ENCODE data around the gene PANX1.

PANX1 gene

GRCh38 chr11:94141511-94142307, 13.1 kb downstream of the PANX1 start:
- no peak overlapping the region for H3K4me3 ChIP-seq (ENCODE audit: low read length)
- no peak overlapping the region for H3K9ac ChIP-seq (ENCODE audit: low read depth, low read length)

GRCh38 chr11:94142308-94143281, 14.0 kb downstream of the PANX1 start:
- no peak overlapping the region for H3K4me2 ChIP-seq (ENCODE audit: low read length)
- H3K4me3 ChIP-seq (ENCODE audit: low read length), result no peak overlapping the region
- no peaks in the 10 kb centered on the region for H3K9me3 ChIP-seq (replicated peaks; ENCODE audit: low read length)
- H3K36me3 ChIP-seq (ENCODE audit: insufficient read depth, low read length), result no peaks in the 10 kb centered on the region
- no peaks in the 10 kb centered on the region for H3K27me3 ChIP-seq (ENCODE audit: control insufficient read depth, insufficient read depth, low read length)
- peaks cover 25% of the 10 kb centered on the region for H3K4me1 ChIP-seq (ENCODE audit: control insufficient read depth, insufficient read depth, low read length)
- H3K9ac ChIP-seq (ENCODE audit: low read depth, low read length), result no peak overlapping the region

More at GRCh38 chr11:94141511-94142307, 13.1 kb downstream of the PANX1 start:
- H3K9me3 ChIP-seq (replicated peaks; ENCODE audit: low read length), result no peaks in the 10 kb centered on the region
- peak overlapping the region; percentile 40 for H3K4me2 ChIP-seq (ENCODE audit: low read length)
- H3K36me3 ChIP-seq (ENCODE audit: insufficient read depth, low read length), result no peaks in the 10 kb centered on the region
- H3K4me1 ChIP-seq (ENCODE audit: control insufficient read depth, insufficient read depth, low read length), result peaks cover 32% of the 10 kb centered on the region
- H3K27me3 ChIP-seq (ENCODE audit: control insufficient read depth, insufficient read depth, low read length), result no peaks in the 10 kb centered on the region

- Histone ChIP-seq H3K36me3 (ENCODE audit: insufficient read depth, low read length) (no peaks in the 10 kb centered on the region), H3K9ac (ENCODE audit: low read depth, low read length) (no peak overlapping the region), H3K4me1 (ENCODE audit: control insufficient read depth, insufficient read depth, low read length) (peaks cover 35% of the 10 kb centered on the region), H3K4me2 (ENCODE audit: low read length) (no peak overlapping the region), H3K27me3 (ENCODE audit: control insufficient read depth, insufficient read depth, low read length) (no peaks in the 10 kb centered on the region), H3K4me3 (ENCODE audit: low read length) (no peak overlapping the region), H3K9me3 (replicated peaks; ENCODE audit: low read length) (no peaks in the 10 kb centered on the region)
Measured at GRCh38 chr11:94144216-94144615, 15.6 kb downstream of the PANX1 start.

- Histone ChIP-seq H3K9ac (ENCODE audit: low read depth, low read length) (no peak overlapping the region), H3K36me3 (ENCODE audit: insufficient read depth, low read length) (no peaks in the 10 kb centered on the region), H3K27me3 (ENCODE audit: control insufficient read depth, insufficient read depth, low read length) (no peaks in the 10 kb centered on the region), H3K4me2 (ENCODE audit: low read length) (no peak overlapping the region), H3K4me1 (ENCODE audit: control insufficient read depth, insufficient read depth, low read length) (peaks cover 40% of the 10 kb centered on the region), H3K4me3 (ENCODE audit: low read length) (no peak overlapping the region), H3K9me3 (replicated peaks; ENCODE audit: low read length) (no peaks in the 10 kb centered on the region)
Measured at GRCh38 chr11:94144664-94145063, 16.0 kb downstream of the PANX1 start.

GRCh38 chr11:94145431-94145830, 16.8 kb downstream of the PANX1 start:
- Histone ChIP-seq H3K4me2 (ENCODE audit: low read length) (no peak overlapping the region), H3K36me3 (ENCODE audit: insufficient read depth, low read length) (no peaks in the 10 kb centered on the region), H3K9ac (ENCODE audit: low read depth, low read length) (no peak overlapping the region), H3K4me1 (ENCODE audit: control insufficient read depth, insufficient read depth, low read length) (peaks cover 47% of the 10 kb centered on the region), H3K27me3 (ENCODE audit: control insufficient read depth, insufficient read depth, low read length) (no peaks in the 10 kb centered on the region), H3K4me3 (ENCODE audit: low read length) (no peak overlapping the region), H3K9me3 (replicated peaks; ENCODE audit: low read length) (no peaks in the 10 kb centered on the region)

GRCh38 chr11:94145916-94146315, 17.3 kb downstream of the PANX1 start:
- no peak overlapping the region for H3K4me2 ChIP-seq (ENCODE audit: low read length)
- no peaks in the 10 kb centered on the region for H3K36me3 ChIP-seq (ENCODE audit: insufficient read depth, low read length)
- H3K9me3 ChIP-seq (replicated peaks; ENCODE audit: low read length), result no peaks in the 10 kb centered on the region
- no peak overlapping the region for H3K9ac ChIP-seq (ENCODE audit: low read depth, low read length)
- H3K27me3 ChIP-seq (ENCODE audit: control insufficient read depth, insufficient read depth, low read length), result no peaks in the 10 kb centered on the region
- no peak overlapping the region for H3K4me3 ChIP-seq (ENCODE audit: low read length)
- H3K4me1 ChIP-seq (ENCODE audit: control insufficient read depth, insufficient read depth, low read length), result peaks cover 49% of the 10 kb centered on the region

- H3K9me3 ChIP-seq (replicated peaks; ENCODE audit: low read length), result no peaks in the 10 kb centered on the region
- H3K4me2 ChIP-seq (ENCODE audit: low read length), result no peak overlapping the region
- no peak overlapping the region for H3K4me3 ChIP-seq (ENCODE audit: low read length)
- no peak overlapping the region for H3K9ac ChIP-seq (ENCODE audit: low read depth, low read length)
- H3K4me1 ChIP-seq (ENCODE audit: control insufficient read depth, insufficient read depth, low read length), result peaks cover 48% of the 10 kb centered on the region
- H3K36me3 ChIP-seq (ENCODE audit: insufficient read depth, low read length), result no peaks in the 10 kb centered on the region
- no peaks in the 10 kb centered on the region for H3K27me3 ChIP-seq (ENCODE audit: control insufficient read depth, insufficient read depth, low read length)
Measured at GRCh38 chr11:94147433-94147845, 18.8 kb downstream of the PANX1 start.

GRCh38 chr11:94148189-94148588, 19.5 kb downstream of the PANX1 start:
- no peak overlapping the region for H3K4me2 ChIP-seq (ENCODE audit: low read length)
- no peak overlapping the region for H3K9ac ChIP-seq (ENCODE audit: low read depth, low read length)
- no peaks in the 10 kb centered on the region for H3K9me3 ChIP-seq (replicated peaks; ENCODE audit: low read length)
- no peaks in the 10 kb centered on the region for H3K36me3 ChIP-seq (ENCODE audit: insufficient read depth, low read length)
- no peaks in the 10 kb centered on the region for H3K27me3 ChIP-seq (ENCODE audit: control insufficient read depth, insufficient read depth, low read length)
- H3K4me3 ChIP-seq (ENCODE audit: low read length), result no peak overlapping the region
- H3K4me1 ChIP-seq (ENCODE audit: control insufficient read depth, insufficient read depth, low read length), result peaks cover 47% of the 10 kb centered on the region

GRCh38 chr11:94149431-94150017, 20.9 kb downstream of the PANX1 start:
- Histone ChIP-seq H3K36me3 (ENCODE audit: insufficient read depth, low read length) (no peaks in the 10 kb centered on the region), H3K4me1 (ENCODE audit: control insufficient read depth, insufficient read depth, low read length) (peaks cover 45% of the 10 kb centered on the region), H3K4me2 (ENCODE audit: low read length) (peak overlapping the region; percentile 9), H3K9me3 (replicated peaks; ENCODE audit: low read length) (no peaks in the 10 kb centered on the region), H3K27me3 (ENCODE audit: control insufficient read depth, insufficient read depth, low read length) (no peaks in the 10 kb centered on the region), H3K9ac (ENCODE audit: low read depth, low read length) (no peak overlapping the region), H3K4me3 (ENCODE audit: low read length) (no peak overlapping the region)

GRCh38 chr11:94150056-94150455, 21.4 kb downstream of the PANX1 start:
- peaks cover 45% of the 10 kb centered on the region for H3K4me1 ChIP-seq (ENCODE audit: control insufficient read depth, insufficient read depth, low read length)
- no peak overlapping the region for H3K9ac ChIP-seq (ENCODE audit: low read depth, low read length)
- H3K36me3 ChIP-seq (ENCODE audit: insufficient read depth, low read length), result no peaks in the 10 kb centered on the region
- H3K9me3 ChIP-seq (replicated peaks; ENCODE audit: low read length), result no peaks in the 10 kb centered on the region
- H3K27me3 ChIP-seq (ENCODE audit: control insufficient read depth, insufficient read depth, low read length), result no peaks in the 10 kb centered on the region
- H3K4me2 ChIP-seq (ENCODE audit: low read length), result peak overlapping the region; percentile 9
- H3K4me3 ChIP-seq (ENCODE audit: low read length), result no peak overlapping the region
